Progenitor cell of endocrine pancreas (in vitro differentiated cells): ENCODE data around the gene ULK4. TPM values are rescaled to one million over a fixed set of nuclear protein-coding genes. Genes with fewer than 3 reads are reported as not detected.

Experiments
- DNase-seq: peaks from one replicate; pipeline ENCODE4 v3.0.0; 2021; ENCODE audit warnings: low spot score; ENCODE audit not compliant: unreplicated experiment
- H3K27ac Mint-ChIP-seq: 2 replicates; pipeline ENCODE4 v1.8.0; 2021; ENCODE audit warnings: mild to moderate bottlenecking, moderate library complexity, mixed read lengths
- H3K27me3 Mint-ChIP-seq: 2 replicates; pipeline ENCODE4 v1.8.0; 2021; ENCODE audit warnings: mixed read lengths
- H3K36me3 Mint-ChIP-seq: 2 replicates; pipeline ENCODE4 v1.8.0; 2022; ENCODE audit warnings: mixed read lengths; ENCODE audit not compliant: insufficient read depth
- H3K4me1 Mint-ChIP-seq: 2 replicates; pipeline ENCODE4 v1.8.0; 2021; ENCODE audit warnings: low read depth, mixed read lengths
- H3K4me3 Mint-ChIP-seq: 2 replicates; pipeline ENCODE4 v1.8.0; 2021; ENCODE audit warnings: low read depth, mild to moderate bottlenecking, moderate library complexity, mixed read lengths
- H3K9me3 Mint-ChIP-seq: 2 replicates; pipeline ENCODE4 v1.8.0; 2021; ENCODE audit warnings: low read depth, mixed read lengths
- total RNA-seq: library from RNA; stranded (reverse); gene quantifications from 2 replicates; pipeline ENCODE4 v1.2.1, GENCODE V29; 2021
- TF ChIP-seq, protein P1 (sequence below): fragments of 200-600 bp; sonication (generic); IDR thresholded peaks from one replicate; pipeline ENCODE4 v1.5.0; 2021; ENCODE audit warnings: antibody characterized with exemption, mild to moderate bottlenecking; ENCODE audit not compliant: unreplicated experiment

Gene ULK4
- total RNA-seq, 1 donor from 2014 or later = 14.2 TPM

DNA sequence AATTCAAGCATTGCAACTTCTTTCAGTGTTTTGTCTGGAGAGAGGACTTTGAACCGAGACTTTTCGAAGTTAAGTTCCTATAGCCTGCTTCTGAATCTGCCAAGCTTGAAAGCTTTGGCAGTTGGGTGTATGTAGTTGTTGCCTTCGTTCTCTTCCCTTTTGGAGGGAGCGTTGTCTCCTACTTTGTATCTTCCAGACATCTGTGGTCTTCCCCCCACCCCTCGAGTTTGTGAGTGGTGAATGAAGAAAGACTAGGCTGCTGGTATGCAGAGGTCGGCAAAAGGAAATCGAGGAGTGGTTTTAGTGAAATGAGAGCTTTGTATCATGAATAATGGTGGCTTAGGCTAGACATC lies 761.3 kb downstream of the ULK4 start:
- Mint-ChIP-seq H3K36me3 (peaks cover 1% of the 10 kb centered on the region), H3K27me3 (peaks cover 3% of the 10 kb centered on the region), H3K27ac (peak overlapping the region; percentile 95), H3K9me3 (no peaks in the 10 kb centered on the region), H3K4me1 (peaks cover 46% of the 10 kb centered on the region), H3K4me3 (peak overlapping the region; percentile 91)
- TF ChIP-seq, protein P1, sequence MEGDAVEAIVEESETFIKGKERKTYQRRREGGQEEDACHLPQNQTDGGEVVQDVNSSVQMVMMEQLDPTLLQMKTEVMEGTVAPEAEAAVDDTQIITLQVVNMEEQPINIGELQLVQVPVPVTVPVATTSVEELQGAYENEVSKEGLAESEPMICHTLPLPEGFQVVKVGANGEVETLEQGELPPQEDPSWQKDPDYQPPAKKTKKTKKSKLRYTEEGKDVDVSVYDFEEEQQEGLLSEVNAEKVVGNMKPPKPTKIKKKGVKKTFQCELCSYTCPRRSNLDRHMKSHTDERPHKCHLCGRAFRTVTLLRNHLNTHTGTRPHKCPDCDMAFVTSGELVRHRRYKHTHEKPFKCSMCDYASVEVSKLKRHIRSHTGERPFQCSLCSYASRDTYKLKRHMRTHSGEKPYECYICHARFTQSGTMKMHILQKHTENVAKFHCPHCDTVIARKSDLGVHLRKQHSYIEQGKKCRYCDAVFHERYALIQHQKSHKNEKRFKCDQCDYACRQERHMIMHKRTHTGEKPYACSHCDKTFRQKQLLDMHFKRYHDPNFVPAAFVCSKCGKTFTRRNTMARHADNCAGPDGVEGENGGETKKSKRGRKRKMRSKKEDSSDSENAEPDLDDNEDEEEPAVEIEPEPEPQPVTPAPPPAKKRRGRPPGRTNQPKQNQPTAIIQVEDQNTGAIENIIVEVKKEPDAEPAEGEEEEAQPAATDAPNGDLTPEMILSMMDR = no peak
- DNase-seq = no peak

DNA sequence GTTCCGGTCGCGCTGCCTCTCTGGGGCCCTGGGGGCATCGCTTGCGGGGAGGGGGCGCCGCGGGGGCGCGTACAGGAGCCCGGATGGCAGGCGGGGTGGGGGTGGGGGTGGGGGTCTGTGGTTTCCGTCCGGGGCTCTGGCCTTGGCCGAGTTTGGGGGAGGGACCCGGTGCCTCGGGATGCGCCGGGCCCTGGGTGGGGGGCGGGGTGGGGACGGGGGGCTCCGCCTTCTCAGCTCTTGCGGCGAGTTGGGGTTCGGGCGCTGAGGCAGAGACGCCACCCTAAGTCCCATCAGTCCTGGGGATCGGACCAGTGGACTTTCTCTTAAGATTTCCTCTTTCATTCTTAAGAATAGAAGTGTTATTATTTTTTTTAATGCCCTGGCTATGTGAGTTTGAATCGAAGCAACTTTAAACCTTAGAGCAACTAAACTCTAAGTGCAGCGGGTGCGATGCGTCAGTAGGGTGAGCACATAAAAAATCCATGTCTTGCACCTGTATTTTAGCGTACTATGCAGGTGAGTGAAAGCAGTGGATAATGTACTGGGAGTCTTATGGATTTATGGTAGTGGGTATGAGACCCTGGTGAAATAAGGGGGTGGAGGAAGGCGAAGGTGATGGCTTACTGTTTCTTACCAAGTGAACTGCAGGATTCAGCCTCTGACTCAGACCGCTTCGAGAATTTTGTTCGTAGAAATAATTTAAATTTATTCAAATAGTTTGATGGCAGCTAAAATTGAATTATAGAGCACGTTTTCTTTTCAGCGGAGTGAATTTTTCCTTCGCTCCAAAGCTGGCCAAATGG lies 761.8 kb downstream of the ULK4 start:
- peak overlapping the region; percentile 91 for H3K4me3 Mint-ChIP-seq
- no peaks in the 10 kb centered on the region for H3K9me3 Mint-ChIP-seq
- DNase-seq = no peak
- H3K36me3 Mint-ChIP-seq = peaks cover 1% of the 10 kb centered on the region
- H3K4me1 Mint-ChIP-seq = peaks cover 41% of the 10 kb centered on the region
- H3K27me3 Mint-ChIP-seq = peaks cover 3% of the 10 kb centered on the region
- TF ChIP-seq, protein P1 = no peak
- peak overlapping the region; percentile 95 for H3K27ac Mint-ChIP-seq

DNA sequence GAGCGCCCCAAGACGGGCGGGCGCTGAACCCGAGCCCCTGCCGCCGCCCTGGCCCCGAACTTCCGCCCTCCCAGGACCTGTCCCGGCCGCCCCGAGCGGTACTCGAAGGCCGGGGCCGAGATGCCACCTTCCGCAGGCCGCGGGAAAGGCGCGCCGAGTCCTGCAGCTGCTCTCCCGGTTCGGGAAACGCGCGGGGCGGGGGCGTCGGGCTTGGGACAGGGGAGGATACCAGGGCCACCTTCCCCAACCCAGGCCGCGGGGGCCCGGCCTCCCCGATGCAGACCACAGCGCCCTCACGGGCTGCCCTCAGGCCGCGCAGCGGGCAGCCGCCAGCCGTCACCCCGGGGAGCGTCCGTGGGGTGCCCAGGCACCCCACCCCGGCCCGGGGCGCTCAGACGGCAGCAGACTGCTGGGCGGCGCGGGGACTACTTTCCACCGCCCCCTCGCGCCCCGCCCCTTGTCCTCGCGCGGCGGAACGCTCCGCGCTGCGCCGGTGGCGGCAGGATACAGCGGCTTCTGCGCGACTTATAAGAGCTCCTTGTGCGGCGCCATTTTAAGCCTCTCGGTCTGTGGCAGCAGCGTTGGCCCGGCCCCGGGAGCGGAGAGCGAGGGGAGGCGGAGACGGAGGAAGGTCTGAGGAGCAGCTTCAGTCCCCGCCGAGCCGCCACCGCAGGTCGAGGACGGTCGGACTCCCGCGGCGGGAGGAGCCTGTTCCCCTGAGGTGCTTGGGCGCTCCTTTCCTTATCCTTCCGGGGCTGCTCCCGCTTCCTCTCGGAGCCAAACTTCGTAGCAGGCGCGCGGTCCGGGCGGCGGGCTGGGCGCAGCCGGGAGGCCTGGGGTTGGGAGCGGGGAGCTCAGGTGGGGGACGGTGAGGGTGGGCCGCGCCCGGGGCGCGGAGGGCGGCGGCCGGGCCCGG lies 762.7 kb downstream of the ULK4 start, which contains the start of gene CTNNB1:
TSS of gene CTNNB1 (plus strand) at position 556 of the 916 bp plus-strand sequence. CDS start 24,564 bp downstream, outside the sequence.
- DNase-seq = peak; percentile 91
- Mint-ChIP-seq H3K4me3 (peak within 1 kb of the TSS; percentile 91), H3K36me3 (peaks cover 1% of the 10 kb centered on the region), H3K27ac (peak within 1 kb of the TSS; percentile 98), H3K9me3 (no peaks in the 10 kb centered on the region), H3K4me1 (peaks cover 35% of the 10 kb centered on the region), H3K27me3 (peaks cover 7% of the 10 kb centered on the region)
- TF ChIP-seq, protein P1 = peak; percentile 18

DNA sequence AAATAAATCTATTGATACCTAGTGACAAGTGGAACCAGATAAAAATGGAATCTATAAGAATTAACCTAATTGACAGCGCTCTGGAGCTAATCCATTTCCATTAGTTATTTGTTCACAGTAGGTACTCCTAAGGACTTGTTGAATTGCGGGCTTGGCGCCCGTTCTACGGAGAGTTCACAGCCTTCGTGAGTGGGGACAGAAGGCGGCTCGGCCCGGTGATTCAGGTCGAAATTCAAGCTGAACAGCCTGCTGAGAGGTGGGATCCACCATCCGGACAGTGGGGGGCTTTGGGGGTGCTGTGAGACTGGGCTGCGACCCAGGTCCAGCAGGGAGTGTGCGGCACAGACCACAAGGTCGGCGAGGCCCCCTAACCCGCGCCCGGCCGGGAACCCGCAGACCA lies 763.4 kb downstream of the ULK4 start:
- H3K27ac Mint-ChIP-seq = peak overlapping the region; percentile 97
- peaks cover 8% of the 10 kb centered on the region for H3K27me3 Mint-ChIP-seq
- H3K4me3 Mint-ChIP-seq = peak overlapping the region; percentile 89
- H3K36me3 Mint-ChIP-seq = peaks cover 1% of the 10 kb centered on the region
- TF ChIP-seq, protein P1 = no peak
- peaks cover 29% of the 10 kb centered on the region for H3K4me1 Mint-ChIP-seq
- no peak for DNase-seq
- H3K9me3 Mint-ChIP-seq = no peaks in the 10 kb centered on the region

DNA sequence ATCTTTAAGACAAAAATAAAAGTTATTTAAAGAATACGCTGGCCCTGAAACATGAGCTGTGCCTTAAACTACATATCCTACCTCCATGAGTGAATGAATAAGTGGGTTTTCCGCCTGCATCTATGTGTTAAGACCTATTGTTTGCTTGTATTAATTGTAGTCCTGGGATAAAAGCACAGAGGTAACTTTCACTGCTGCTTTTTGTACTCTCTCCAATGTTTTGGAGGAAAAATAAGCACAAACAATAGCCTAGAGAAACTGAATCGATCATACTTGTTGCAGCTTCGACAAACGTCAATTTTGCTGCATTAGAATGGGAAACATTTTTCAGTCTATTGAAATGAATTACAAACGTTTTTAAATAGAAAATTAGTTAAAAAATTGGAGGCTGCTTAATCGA lies 763.9 kb downstream of the ULK4 start:
- Mint-ChIP-seq H3K4me3 (peak overlapping the region; percentile 89), H3K27me3 (peaks cover 8% of the 10 kb centered on the region), H3K9me3 (no peaks in the 10 kb centered on the region), H3K27ac (no peak overlapping the region), H3K4me1 (peaks cover 27% of the 10 kb centered on the region), H3K36me3 (peaks cover under 1% of the 10 kb centered on the region)
- DNase-seq = no peak
- TF ChIP-seq, protein P1 = no peak
